AG04450 (cell line): ENCODE results near the gene CHST11. TPM values are rescaled to one million over a fixed set of nuclear protein-coding genes. Genes with fewer than 3 reads are reported as not detected.

Experiments
- CTCF ChIA-PET: fragments of 300-600, 350-600 bp; formaldehyde crosslinking; extraction: SDS; loops from one replicate; lab custom pipeline; 2022; ENCODE audit warnings: antibody characterized with exemption, inconsistent platforms; lab: Charles Lee
- POLR2A ChIA-PET: fragments of 350-600 bp; formaldehyde crosslinking; extraction: SDS; loops from one replicate; lab custom pipeline; 2021; ENCODE audit warnings: antibody characterized with exemption, inconsistent platforms; lab: Yijun Ruan, JAX
- DNase-seq: peaks from one replicate; pipeline ENCODE4 v3.0.0-alpha.2; 2011; ENCODE audit warnings: low read depth, low spot score
- H3K27ac ChIP-seq: one replicate; pipeline ENCODE4 v1.5.1; 2012; ENCODE audit warnings: low read depth, low read length, control low read depth
- H3K27me3 ChIP-seq: one replicate; pipeline ENCODE4 v1.6.0; 2012; ENCODE audit warnings: low read length; ENCODE audit not compliant: control insufficient read depth, insufficient read depth
- H3K4me3 ChIP-seq: 2 replicates; pipeline ENCODE4 v1.5.1; 2011; ENCODE audit warnings: mild to moderate bottlenecking, low read depth, low read length, control low read depth
- H3K9me3 ChIP-seq: 2 replicates; pipeline ENCODE4 v1.5.1; 2012; ENCODE audit warnings: low read length; ENCODE audit not compliant: control insufficient read depth, insufficient read depth
- polyA plus RNA-seq: library from polyadenylated mRNA; depleted of rRNA; stranded (reverse); fragments of >200 nt; gene quantifications from 2 replicates; pipeline ENCODE4 v1.2.3, GENCODE V29; 2011
- TF ChIP-seq, protein P1 (sequence below): IDR thresholded peaks from 2 replicates; pipeline ENCODE4 v1.5.1; 2011; ENCODE audit warnings: low read depth, low read length, control low read depth, inconsistent platforms

Gene CHST11
- polyA plus RNA-seq, 1 experiment, result 2.7 TPM

DNA sequence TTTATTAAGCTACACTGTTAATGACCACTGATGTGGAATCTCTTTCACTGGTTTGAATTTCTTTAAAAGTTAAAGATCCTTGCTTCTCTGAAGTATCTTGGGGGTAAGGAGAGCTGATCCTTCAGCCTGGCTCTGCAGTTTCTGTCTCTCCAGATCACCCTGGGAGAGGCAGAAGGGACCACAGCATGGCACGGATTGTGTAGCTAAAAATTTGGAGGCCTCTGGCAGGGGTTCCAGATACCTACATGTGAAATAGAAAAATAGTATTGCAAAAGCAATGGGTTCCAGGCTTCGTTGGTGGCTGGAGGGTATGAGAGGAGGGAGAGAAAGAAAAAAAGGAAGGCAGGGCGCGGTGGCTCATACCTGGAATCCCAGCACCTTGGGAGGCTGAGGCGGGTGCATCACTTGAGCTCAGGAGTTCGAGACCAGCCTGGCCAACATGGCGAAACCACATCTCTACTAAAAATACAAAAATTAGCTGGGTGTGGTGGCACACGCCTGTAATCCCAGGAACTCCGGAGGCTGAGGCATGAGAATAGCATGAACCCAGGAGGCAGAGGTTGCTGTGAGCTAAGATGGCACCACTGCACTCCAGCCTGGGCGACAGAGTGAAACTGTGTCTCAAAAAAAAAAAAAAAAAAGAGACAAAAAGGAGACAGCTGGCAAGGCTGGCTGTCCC lies 3.4 kb downstream of the CHST11 start:
- Histone ChIP-seq H3K4me3 (no peak overlapping the region), H3K27me3 (no peaks in the 10 kb centered on the region), H3K9me3 (no peaks in the 10 kb centered on the region; the same call in 1 of the 2 replicates), H3K27ac (no peak overlapping the region)
- ChIA-PET POLR2A (interaction anchor here (0.6 kb wide), 1 partner anchor 98 kb away, joined by 3 read pairs; no protein-coding TSS in a partner anchor), CTCF (interaction anchor here (0.9 to 2.6 kb wide), 3 partner anchors 11 to 417 kb away, joined by 3 to 10 read pairs (median 5); no protein-coding TSS in a partner anchor)
- no peak for DNase-seq
- TF ChIP-seq, protein P1, sequence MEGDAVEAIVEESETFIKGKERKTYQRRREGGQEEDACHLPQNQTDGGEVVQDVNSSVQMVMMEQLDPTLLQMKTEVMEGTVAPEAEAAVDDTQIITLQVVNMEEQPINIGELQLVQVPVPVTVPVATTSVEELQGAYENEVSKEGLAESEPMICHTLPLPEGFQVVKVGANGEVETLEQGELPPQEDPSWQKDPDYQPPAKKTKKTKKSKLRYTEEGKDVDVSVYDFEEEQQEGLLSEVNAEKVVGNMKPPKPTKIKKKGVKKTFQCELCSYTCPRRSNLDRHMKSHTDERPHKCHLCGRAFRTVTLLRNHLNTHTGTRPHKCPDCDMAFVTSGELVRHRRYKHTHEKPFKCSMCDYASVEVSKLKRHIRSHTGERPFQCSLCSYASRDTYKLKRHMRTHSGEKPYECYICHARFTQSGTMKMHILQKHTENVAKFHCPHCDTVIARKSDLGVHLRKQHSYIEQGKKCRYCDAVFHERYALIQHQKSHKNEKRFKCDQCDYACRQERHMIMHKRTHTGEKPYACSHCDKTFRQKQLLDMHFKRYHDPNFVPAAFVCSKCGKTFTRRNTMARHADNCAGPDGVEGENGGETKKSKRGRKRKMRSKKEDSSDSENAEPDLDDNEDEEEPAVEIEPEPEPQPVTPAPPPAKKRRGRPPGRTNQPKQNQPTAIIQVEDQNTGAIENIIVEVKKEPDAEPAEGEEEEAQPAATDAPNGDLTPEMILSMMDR, result no peak

DNA sequence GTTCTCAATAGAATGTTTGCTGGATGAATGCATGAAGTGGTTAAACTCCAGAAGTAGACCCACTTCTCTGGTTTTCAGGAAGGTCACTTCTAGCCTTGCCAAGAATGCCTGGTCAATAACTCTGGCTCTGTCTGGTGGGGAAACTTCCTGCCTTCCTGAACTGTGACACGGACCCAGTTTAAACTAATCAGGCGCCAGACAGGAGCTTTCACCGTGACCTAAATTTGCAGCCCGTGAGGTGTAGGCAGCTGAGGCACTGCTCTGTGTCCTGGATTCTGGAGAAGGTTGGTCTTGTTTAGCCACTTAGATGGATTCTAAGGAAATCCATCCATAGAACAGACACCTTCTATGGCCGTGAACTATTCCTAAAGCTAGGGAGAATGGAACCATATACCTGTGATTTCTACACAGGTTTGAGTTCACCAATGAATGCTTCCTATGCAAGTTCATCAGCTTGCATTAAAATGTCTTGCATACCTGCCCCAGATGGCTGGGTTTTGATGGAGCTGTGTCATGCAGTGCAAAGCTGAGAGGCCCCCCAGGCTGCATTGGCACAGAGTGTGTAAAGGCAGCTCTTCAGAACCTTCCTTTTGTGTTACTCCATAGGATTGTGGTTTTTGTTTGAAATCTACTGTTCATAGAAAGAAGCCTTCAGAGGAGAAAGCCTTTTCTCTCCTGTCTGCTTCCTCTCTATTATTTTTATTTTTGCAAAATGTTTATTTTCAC lies 4.4 kb downstream of the CHST11 start:
- TF ChIP-seq, protein P1, result no peak
- no peak for DNase-seq
- no peaks in the 10 kb centered on the region; the same call in 1 of the 2 replicates for H3K9me3 ChIP-seq
- CTCF ChIA-PET, result no interaction called here
- no peak overlapping the region for H3K4me3 ChIP-seq
- H3K27me3 ChIP-seq, result no peaks in the 10 kb centered on the region
- H3K27ac ChIP-seq, result no peak overlapping the region
- POLR2A ChIA-PET, result interaction anchor here (0.6 kb wide), 1 partner anchor 97 kb away, joined by 3 read pairs; no protein-coding TSS in a partner anchor

DNA sequence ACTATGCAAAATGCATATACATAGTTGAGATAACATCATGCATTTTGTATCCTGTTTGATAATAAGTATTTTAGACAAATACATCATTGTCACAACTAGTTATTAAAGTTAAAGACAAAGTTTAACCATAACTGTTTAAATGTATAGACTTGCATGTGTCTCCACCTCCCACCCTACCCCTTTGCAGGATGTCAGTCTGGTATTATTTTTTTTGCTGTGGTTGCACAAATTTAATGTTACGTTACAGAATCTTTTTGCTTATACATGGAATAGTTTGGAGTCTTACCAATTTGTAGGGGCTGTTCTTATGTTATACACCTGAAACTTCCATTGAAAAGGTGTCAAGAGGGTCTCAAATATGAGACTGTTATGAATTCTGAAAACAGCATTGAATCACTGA lies 5.6 kb downstream of the CHST11 start:
- no peaks in the 10 kb centered on the region; the same call in 1 of the 2 replicates for H3K9me3 ChIP-seq
- no peak overlapping the region for H3K27ac ChIP-seq
- no peaks in the 10 kb centered on the region for H3K27me3 ChIP-seq
- POLR2A ChIA-PET, result no interaction called here
- no peak overlapping the region for H3K4me3 ChIP-seq
- DNase-seq, result no peak
- CTCF ChIA-PET, result no interaction called here
- TF ChIP-seq, protein P1, result no peak

DNA sequence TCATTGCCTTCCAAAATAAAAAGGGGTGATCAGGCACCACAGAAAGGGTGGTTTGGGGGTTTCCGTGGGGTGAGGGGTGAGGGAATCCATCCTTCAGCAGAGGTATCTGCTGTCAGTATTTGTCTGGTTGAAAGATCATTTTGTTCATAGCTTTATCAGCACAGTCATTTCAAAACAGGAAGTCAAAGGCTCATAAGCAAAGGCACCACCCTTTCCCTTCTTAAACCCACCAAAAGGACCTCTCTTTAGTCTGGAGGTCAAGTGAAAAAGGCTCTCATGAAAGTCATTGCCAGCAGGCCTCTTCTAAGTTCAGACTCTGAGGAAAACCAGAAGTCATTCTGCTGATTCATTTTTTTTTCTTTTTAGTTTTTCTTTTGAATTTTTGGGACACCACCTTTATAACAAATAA lies 6.2 kb downstream of the CHST11 start:
- H3K27ac ChIP-seq, result no peak overlapping the region
- no peak for DNase-seq
- ChIA-PET CTCF (no interaction called here), POLR2A (no interaction called here)
- H3K4me3 ChIP-seq, result no peak overlapping the region
- no peaks in the 10 kb centered on the region for H3K27me3 ChIP-seq
- H3K9me3 ChIP-seq, result no peaks in the 10 kb centered on the region; the same call in 1 of the 2 replicates
- TF ChIP-seq, protein P1, result no peak

DNA sequence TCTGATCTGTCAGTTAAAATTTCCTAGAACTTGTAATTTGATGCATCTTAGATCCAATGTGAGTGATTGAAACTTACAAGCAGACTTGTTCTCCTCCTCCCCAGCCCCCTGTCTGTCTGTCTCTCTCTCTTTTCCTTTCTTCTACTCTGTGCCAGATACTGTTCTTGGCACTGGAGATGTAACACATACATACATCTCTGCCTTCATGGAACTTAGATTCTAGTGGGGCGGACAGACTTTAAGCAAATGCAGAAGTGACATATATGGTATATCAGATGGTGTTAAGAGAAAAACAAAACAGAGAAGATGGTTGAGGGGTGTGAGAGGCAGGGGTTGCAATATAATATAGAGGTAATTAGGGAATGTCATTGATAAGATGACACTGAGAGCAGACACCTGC lies 6.6 kb downstream of the CHST11 start:
- TF ChIP-seq, protein P1, result no peak
- DNase-seq, result no peak
- no peaks in the 10 kb centered on the region; the same call in 1 of the 2 replicates for H3K9me3 ChIP-seq
- H3K4me3 ChIP-seq, result no peak overlapping the region
- CTCF ChIA-PET, result no interaction called here
- POLR2A ChIA-PET, result no interaction called here
- H3K27ac ChIP-seq, result no peak overlapping the region
- H3K27me3 ChIP-seq, result no peaks in the 10 kb centered on the region
